Esophagus squamous epithelium (tissue), 5 donors: ENCODE data around the gene ZFP36L2. TPM values are rescaled to one million over a fixed set of nuclear protein-coding genes. Genes with fewer than 3 reads are reported as not detected.

Experiments
- DNase-seq: peaks from one replicate; lab custom pipeline; 2025; lab: John Stamatoyannopoulos, UW
- H3K27ac ChIP-seq, 4 donors: fragments of 200-600 bp; sonication (generic); one replicate each; pipeline ENCODE4 v1.5.1; 2016 to 2019; ENCODE audit warnings: mild to moderate bottlenecking in 1 of 4
- H3K27me3 ChIP-seq, 4 donors: fragments of 200-600 bp; sonication (generic); 1 replicate in 3 of 4; 2 replicates in 1 of 4; pipeline versions ENCODE4 v1.5.1 to v1.6.0; 2017 to 2021; ENCODE audit warnings: antibody characterized with exemption in 1 of 4
- H3K36me3 ChIP-seq, 3 donors: fragments of 200-600 bp; sonication (generic); one replicate each; pipeline ENCODE4 v1.5.1; 2016 to 2019
- H3K4me1 ChIP-seq, 3 donors: fragments of 200-600 bp; sonication (generic); one replicate each; pipeline ENCODE4 v1.5.1; 2017 to 2019
- H3K4me3 ChIP-seq, 4 donors: fragments of 200-600 bp; sonication (generic); 1 replicate in 3 of 4; 2 replicates in 1 of 4; pipeline ENCODE4 v1.5.1; 2016 to 2019; ENCODE audit warnings: mild to moderate bottlenecking in 2 of 4, moderate library complexity in 1 of 4
- H3K9me3 ChIP-seq, 3 donors: fragments of 200-600 bp; sonication (generic); one replicate each; pipeline ENCODE4 v1.5.1; 2016 to 2019
- POLR2A ChIP-seq, 4 donors: fragments of 450-650 bp; IDR thresholded peaks; one replicate each; pipeline ENCODE4 v1.6.1; 2017; ENCODE audit warnings: antibody characterized with exemption in 4 of 4, mild to moderate bottlenecking in 4 of 4, moderate library complexity in 3 of 4
- WGBS, 2 donors: methylation state at CpG; one replicate each; pipeline ENCODE4 v1.1.5; 2018; 5-methylcytosine and 5-hydroxymethylcytosine counted together
- intact Hi-C: fragments of 100-400 bp; cut with DNase I; formaldehyde crosslinking; loops from one replicate; pipeline ENCODE4 v1.15.0; 2022
- total RNA-seq, 4 donors: library from RNA; depleted of rRNA; stranded (reverse); fragments of >200 nt; gene quantifications; one replicate each; pipeline ENCODE4 v1.1.0, GENCODE V29; 2016
- TF ChIP-seq, protein P1 (sequence below), 6 experiments: fragments of 450-650 bp in 4 of 6; fragments of 200-600 bp in 2 of 6; sonication (generic) in 2 of 6; IDR thresholded peaks; one replicate each; pipeline ENCODE4 v1.5.1; 2016 to 2019; ENCODE audit warnings: antibody characterized with exemption in 6 of 6, mild to moderate bottlenecking in 4 of 6, moderate library complexity in 4 of 6
- donor health status: DM: yes; HTN: yes; CAD: no.

The ZFP36L2 gene
- 10 to 100 TPM; 26.6 to 87.7 (median 41.8) TPM for total RNA-seq

DNA sequence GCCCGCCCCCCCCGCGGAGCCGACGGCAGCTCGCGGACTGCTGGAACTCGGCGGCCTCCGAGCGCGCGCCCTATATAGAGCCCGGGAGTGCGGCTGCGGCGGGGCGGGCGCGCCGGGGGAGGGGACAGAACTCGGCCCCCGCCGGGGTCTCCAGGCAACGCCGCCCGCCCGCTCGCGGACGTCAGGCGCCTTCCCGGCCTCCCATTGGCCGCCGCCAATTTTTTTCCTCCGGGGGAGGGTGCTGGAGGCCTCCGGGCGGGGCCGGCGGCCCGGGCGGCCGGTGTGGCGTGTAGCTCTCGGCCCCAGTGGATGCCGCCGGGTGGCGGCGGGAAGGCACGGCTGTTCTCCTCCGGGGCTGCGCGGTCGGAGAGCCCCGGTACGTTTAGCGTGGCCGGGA lies at the start of gene ZFP36L2:
ZFP36L2 (minus strand) TSS at position 49 of the 397 bp plus-strand sequence. CDS start 291 bp downstream, outside the sequence.
- Histone ChIP-seq H3K27ac (peak within 1 kb of the TSS; percentile 96 to 100 (median 98)), H3K36me3 (peaks cover 4 to 50% (median 22%) of the 10 kb centered on the region in 3 donors), H3K27me3 (no peaks in the 10 kb centered on the region), H3K4me3 (peak within 1 kb of the TSS; percentile 79 to 97 (median 92)), H3K9me3 (no peaks in the 10 kb centered on the region), H3K4me1 (peaks cover 14 to 54% (median 18%) of the 10 kb centered on the region in 3 donors)
- peak; percentile 84 for DNase-seq
- intact Hi-C loops, result loop anchor here (10.0 kb wide), 1 partner anchor 252 kb away; no protein-coding TSS in a partner anchor
- TF ChIP-seq, protein P1, sequence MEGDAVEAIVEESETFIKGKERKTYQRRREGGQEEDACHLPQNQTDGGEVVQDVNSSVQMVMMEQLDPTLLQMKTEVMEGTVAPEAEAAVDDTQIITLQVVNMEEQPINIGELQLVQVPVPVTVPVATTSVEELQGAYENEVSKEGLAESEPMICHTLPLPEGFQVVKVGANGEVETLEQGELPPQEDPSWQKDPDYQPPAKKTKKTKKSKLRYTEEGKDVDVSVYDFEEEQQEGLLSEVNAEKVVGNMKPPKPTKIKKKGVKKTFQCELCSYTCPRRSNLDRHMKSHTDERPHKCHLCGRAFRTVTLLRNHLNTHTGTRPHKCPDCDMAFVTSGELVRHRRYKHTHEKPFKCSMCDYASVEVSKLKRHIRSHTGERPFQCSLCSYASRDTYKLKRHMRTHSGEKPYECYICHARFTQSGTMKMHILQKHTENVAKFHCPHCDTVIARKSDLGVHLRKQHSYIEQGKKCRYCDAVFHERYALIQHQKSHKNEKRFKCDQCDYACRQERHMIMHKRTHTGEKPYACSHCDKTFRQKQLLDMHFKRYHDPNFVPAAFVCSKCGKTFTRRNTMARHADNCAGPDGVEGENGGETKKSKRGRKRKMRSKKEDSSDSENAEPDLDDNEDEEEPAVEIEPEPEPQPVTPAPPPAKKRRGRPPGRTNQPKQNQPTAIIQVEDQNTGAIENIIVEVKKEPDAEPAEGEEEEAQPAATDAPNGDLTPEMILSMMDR (IDR thresholded peaks at IDR 0.05), result peak in 2 of 6 experiments; percentile 21 to 22
- peak in 3 of 4 donors; percentile 72 to 99 (median 99) for TF ChIP-seq POLR2A (IDR thresholded peaks at IDR 0.05)
- WGBS, 2 donors, result 0% methylated on average over 11 of the region's 58 CpGs; no CpG with 5 or more reads in 1 of the 2 donors

DNA sequence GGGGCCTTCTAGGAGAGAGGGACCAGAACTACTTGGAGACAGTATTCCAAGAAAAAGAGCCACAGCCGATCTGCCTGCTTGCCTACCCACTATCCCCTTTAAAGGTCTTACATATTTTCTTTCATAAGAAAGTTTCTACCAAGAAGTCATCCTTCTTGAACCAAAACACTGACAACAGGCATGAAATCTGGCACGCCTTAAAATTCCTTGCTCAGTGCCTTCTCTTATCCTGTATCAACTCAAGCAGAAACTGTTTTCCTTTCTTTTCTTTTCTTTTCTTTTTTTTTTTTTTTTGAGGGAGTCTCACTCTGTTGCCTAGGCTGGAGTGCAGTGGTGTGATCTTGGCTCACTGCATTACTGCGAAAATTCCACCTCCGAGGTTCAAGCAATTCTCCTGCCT lies 48.3 kb upstream of the ZFP36L2 start:
- TF ChIP-seq, protein P1 (IDR thresholded peaks at IDR 0.05), result no peak
- Histone ChIP-seq H3K4me3 (no peak overlapping the region), H3K4me1 (peaks cover 2 to 31% (median 13%) of the 10 kb centered on the region in 3 donors), H3K27me3 (no peaks in the 10 kb centered on the region), H3K27ac (no peak overlapping the region), H3K36me3 (peaks cover 0 to 23% (median 0%) of the 10 kb centered on the region in 3 donors), H3K9me3 (no peaks in the 10 kb centered on the region)
- no peak for DNase-seq
- intact Hi-C loops, result no loop called here
- 71 to 82% methylated on average over 4 of the region's 4 CpGs for WGBS, 2 donors

- peak overlapping the region in 1 of 4 donors; percentile 2 for H3K27ac ChIP-seq
- no peaks in the 10 kb centered on the region for H3K27me3 ChIP-seq
- DNase-seq, result no peak
- TF ChIP-seq POLR2A (IDR thresholded peaks at IDR 0.05), result no peak
- TF ChIP-seq, protein P1 (IDR thresholded peaks at IDR 0.05), result no peak
- H3K36me3 ChIP-seq, result peaks cover 0 to 16% (median 0%) of the 10 kb centered on the region in 3 donors
- H3K4me3 ChIP-seq, result no peak overlapping the region
- H3K9me3 ChIP-seq, result no peaks in the 10 kb centered on the region
- peaks cover 8 to 38% (median 20%) of the 10 kb centered on the region in 3 donors for H3K4me1 ChIP-seq
- intact Hi-C loops, result no loop called here
- 82 to 91% methylated on average over 4 of the region's 4 CpGs for WGBS, 2 donors
These were observed 47.6 kb upstream of the ZFP36L2 start for GRCh38 chr2:43274055-43274454.

GRCh38 chr2:43273529-43273928 lies 47.1 kb upstream of the ZFP36L2 start:
- H3K9me3 ChIP-seq, result no peaks in the 10 kb centered on the region
- H3K27me3 ChIP-seq, result no peaks in the 10 kb centered on the region
- no peak for TF ChIP-seq POLR2A (IDR thresholded peaks at IDR 0.05)
- TF ChIP-seq, protein P1 (IDR thresholded peaks at IDR 0.05), result no peak
- H3K27ac ChIP-seq, result peak overlapping the region in 2 of 4 donors; percentile 1 to 2
- intact Hi-C loops, result no loop called here
- no peak for DNase-seq
- H3K36me3 ChIP-seq, result peaks cover 0 to 12% (median 0%) of the 10 kb centered on the region in 3 donors
- 47 to 72% methylated on average over 4 of the region's 4 CpGs for WGBS, 2 donors
- peaks cover 14 to 43% (median 25%) of the 10 kb centered on the region in 3 donors for H3K4me1 ChIP-seq
- no peak overlapping the region for H3K4me3 ChIP-seq

GRCh38 chr2:43270930-43271615 lies 44.7 kb upstream of the ZFP36L2 start:
- Histone ChIP-seq H3K27ac (peak overlapping the region in 3 of 4 donors; percentile 79 to 92 (median 85)), H3K9me3 (no peaks in the 10 kb centered on the region), H3K27me3 (no peaks in the 10 kb centered on the region), H3K4me1 (peaks cover 15 to 45% (median 24%) of the 10 kb centered on the region in 3 donors), H3K4me3 (no peak overlapping the region), H3K36me3 (peaks cover 0 to 29% (median 0%) of the 10 kb centered on the region in 3 donors)
- intact Hi-C loops, result no loop called here
- no peak for DNase-seq
- TF ChIP-seq, protein P1 (IDR thresholded peaks at IDR 0.05), result peak in 1 of 6 experiments; percentile 17
- TF ChIP-seq POLR2A (IDR thresholded peaks at IDR 0.05), result no peak
- 65 to 74% methylated on average over 2 to 3 of the region's 4 CpGs for WGBS, 2 donors
